HFFc6 (cell line): ENCODE data around the gene GJB1. TPM values are rescaled to one million over a fixed set of nuclear protein-coding genes. Genes with fewer than 3 reads are reported as not detected.

Experiments
- DNase-seq: peaks from one replicate; pipeline ENCODE4 v3.0.0-alpha.2; 2018
- H3K27ac Mint-ChIP-seq: 2 replicates; pipeline ENCODE4 v1.8.0; 2020; ENCODE audit warnings: mild to moderate bottlenecking, mixed read lengths
- H3K27me3 Mint-ChIP-seq: 2 replicates; pipeline ENCODE4 v1.8.0; 2021; ENCODE audit warnings: mild to moderate bottlenecking, moderate library complexity, mixed read lengths; ENCODE audit not compliant: insufficient read depth
- H3K36me3 Mint-ChIP-seq: 2 replicates; pipeline ENCODE4 v1.8.0; 2021; ENCODE audit warnings: low read depth, mixed read lengths
- H3K4me1 Mint-ChIP-seq: 2 replicates; pipeline ENCODE4 v1.8.0; 2020; ENCODE audit warnings: low read depth, mixed read lengths
- H3K4me3 Mint-ChIP-seq: 2 replicates; pipeline ENCODE4 v1.8.0; 2020; ENCODE audit warnings: mild to moderate bottlenecking, moderate library complexity, mixed read lengths
- H3K9me3 Mint-ChIP-seq: 2 replicates; pipeline ENCODE4 v1.8.0; 2020; ENCODE audit warnings: mild to moderate bottlenecking, mixed read lengths
- CTCF ChIP-seq: fragments of 200-600 bp; sonication (generic); IDR thresholded peaks from 2 replicates; pipeline ENCODE4 v1.5.0; 2021; ENCODE audit warnings: antibody characterized with exemption, mild to moderate bottlenecking
- total RNA-seq, 6 experiments: library from RNA; stranded (reverse); fragmentation: NEBNext Ultra II Directional; extraction: Animal tissue kit (Norgen Biotek cat#: 25700); gene quantifications; 2 replicates in 1 of 6; 3 replicates in 5 of 6; pipeline ENCODE4 v1.2.3, GENCODE V29; 2021

Gene GJB1
- total RNA-seq, 6 experiments from 2014 or later, result not detected

- Mint-ChIP-seq H3K9me3 (no peaks in the 10 kb centered on the region), H3K4me1 (peaks cover 12% of the 10 kb centered on the region; the same call in 1 of the 2 replicates), H3K27me3 (peaks cover 22% of the 10 kb centered on the region), H3K36me3 (no peaks in the 10 kb centered on the region), H3K4me3 (no peak overlapping the region), H3K27ac (no peak overlapping the region)
- no peak for TF ChIP-seq CTCF
- DNase-seq, result no peak
Observed at GRCh38 chrX:71225676-71226075, 2.7 kb downstream of the GJB1 start.

- no peak overlapping the region for H3K4me3 Mint-ChIP-seq
- DNase-seq, result no peak
Observed at GRCh38 chrX:71227370-71228062, 4.5 kb downstream of the GJB1 start.

GRCh38 chrX:71228063-71228642, 5.1 kb downstream of the GJB1 start:
- no peak for DNase-seq
- peaks cover 18% of the 10 kb centered on the region for H3K27me3 Mint-ChIP-seq
- TF ChIP-seq CTCF, result no peak
- H3K27ac Mint-ChIP-seq, result no peak overlapping the region
- no peaks in the 10 kb centered on the region for H3K36me3 Mint-ChIP-seq
- H3K9me3 Mint-ChIP-seq, result no peaks in the 10 kb centered on the region
- no peak overlapping the region for H3K4me3 Mint-ChIP-seq
- H3K4me1 Mint-ChIP-seq, result peaks cover 12% of the 10 kb centered on the region; the same call in 1 of the 2 replicates

More at GRCh38 chrX:71227370-71228062, 4.5 kb downstream of the GJB1 start:
- Mint-ChIP-seq H3K27me3 (peaks cover 19% of the 10 kb centered on the region), H3K4me1 (peaks cover 12% of the 10 kb centered on the region; the same call in 1 of the 2 replicates), H3K36me3 (no peaks in the 10 kb centered on the region), H3K9me3 (no peaks in the 10 kb centered on the region), H3K27ac (no peak overlapping the region)
- no peak for TF ChIP-seq CTCF

- Mint-ChIP-seq H3K4me3 (no peak overlapping the region), H3K27me3 (peaks cover 4% of the 10 kb centered on the region; the same call in 1 of the 2 replicates), H3K4me1 (0 out of 2 replicates have a peak, but pooled peaks cover 6% of the 10 kb centered on the region), H3K9me3 (no peaks in the 10 kb centered on the region), H3K36me3 (peaks cover 11% of the 10 kb centered on the region), H3K27ac (no peak overlapping the region)
- TF ChIP-seq CTCF, result no peak
- DNase-seq, result no peak
Observed at GRCh38 chrX:71235482-71235881, 12.5 kb downstream of the GJB1 start.

GRCh38 chrX:71236836-71237235, 13.8 kb downstream of the GJB1 start:
- Mint-ChIP-seq H3K27ac (no peak overlapping the region), H3K36me3 (peaks cover 21% of the 10 kb centered on the region), H3K27me3 (peaks cover 4% of the 10 kb centered on the region; the same call in 1 of the 2 replicates), H3K4me1 (0 out of 2 replicates have a peak, but pooled peaks cover 6% of the 10 kb centered on the region), H3K9me3 (no peaks in the 10 kb centered on the region), H3K4me3 (no peak overlapping the region)
- no peak for DNase-seq
- no peak for TF ChIP-seq CTCF
